NCI-H748 treated with DMSO at 0.1 percent for 48 hours (cell line): ENCODE data around the gene ANKMY2.
"Not testable (repeated sequence)": the region's sequence is repeated elsewhere in the genome, so short reads cannot be mapped to it uniquely, and the experiment has no call there.

Source experiments
- DNase-seq: peaks from one replicate; lab custom pipeline; 2025; lab: John Stamatoyannopoulos, UW

Gene ANKMY2

GRCh38 chr7:16626388-16626787 is 19.2 kb downstream of the ANKMY2 start:
- DNase-seq = no peak

GRCh38 chr7:16619979-16620408 is 25.6 kb downstream of the ANKMY2 start:
- DNase-seq = no peak

- DNase-seq = no peak
Measured at GRCh38 chr7:16616542-16616941, 29.0 kb downstream of the ANKMY2 start.

- no peak for DNase-seq
Measured at GRCh38 chr7:16616122-16616521, 29.4 kb downstream of the ANKMY2 start.

- no peak for DNase-seq
Measured at GRCh38 chr7:16615228-16615627, 30.3 kb downstream of the ANKMY2 start.

GRCh38 chr7:16611711-16612110 is 33.8 kb downstream of the ANKMY2 start:
- DNase-seq = no peak

GRCh38 chr7:16609842-16610450 is 35.6 kb downstream of the ANKMY2 start:
- no peak for DNase-seq

GRCh38 chr7:16606704-16607103 is 38.9 kb downstream of the ANKMY2 start:
- no peak for DNase-seq

- no peak for DNase-seq
Measured at GRCh38 chr7:16604054-16604453, 41.5 kb downstream of the ANKMY2 start.

GRCh38 chr7:16603633-16604032 is 41.9 kb downstream of the ANKMY2 start:
- DNase-seq = no peak

- peak; percentile 5 for DNase-seq
Measured at GRCh38 chr7:16599860-16600259, 45.7 kb downstream of the ANKMY2 start.

GRCh38 chr7:16598015-16598414 is 47.5 kb downstream of the ANKMY2 start:
- DNase-seq = no peak

- DNase-seq = not testable (repeated sequence)
Measured at GRCh38 chr7:16595596-16595995, 50.0 kb downstream of the ANKMY2 start.

- DNase-seq = no peak
Measured at GRCh38 chr7:16594676-16595075, 50.9 kb downstream of the ANKMY2 start.

GRCh38 chr7:16594061-16594460 is 51.5 kb downstream of the ANKMY2 start:
- DNase-seq = no peak

- DNase-seq = no peak
Measured at GRCh38 chr7:16592395-16592794, 53.2 kb downstream of the ANKMY2 start.

- no peak for DNase-seq
Measured at GRCh38 chr7:16590424-16590823, 55.1 kb downstream of the ANKMY2 start.

- no peak for DNase-seq
Measured at GRCh38 chr7:16589881-16590280, 55.7 kb downstream of the ANKMY2 start.

- DNase-seq = peak; percentile 67
Measured at GRCh38 chr7:16587790-16588189, 57.8 kb downstream of the ANKMY2 start.

- no peak for DNase-seq
Measured at GRCh38 chr7:16587129-16587528, 58.4 kb downstream of the ANKMY2 start.

- DNase-seq = no peak
Measured at GRCh38 chr7:16586081-16586874, 59.3 kb downstream of the ANKMY2 start.

GRCh38 chr7:16585540-16585939 is 60.0 kb downstream of the ANKMY2 start:
- DNase-seq = no peak

GRCh38 chr7:16583834-16584233 is 61.7 kb downstream of the ANKMY2 start:
- no peak for DNase-seq

- DNase-seq = no peak
Measured at GRCh38 chr7:16581286-16581685, 64.3 kb downstream of the ANKMY2 start.
